ENCODE measurements around the gene RBM3.

RBM3 gene

GRCh38 chrX:48617542-48618340 is 43.5 kb downstream of the RBM3 start:
- no peak overlapping the region for H3K4me3 ChIP-seq (ENCODE audit: low read length)
- no peak for TF ChIP-seq CTCF (conservative IDR thresholded peaks at IDR 0.05; ENCODE audit: low read length)
- DNase-seq (ENCODE audit: low read depth) = no peak

GRCh38 chrX:48626401-48627298 is 52.4 kb downstream of the RBM3 start:
- DNase-seq (ENCODE audit: low read depth) = no peak
- no peak overlapping the region for H3K4me3 ChIP-seq (ENCODE audit: low read length)
- no peak for TF ChIP-seq CTCF (conservative IDR thresholded peaks at IDR 0.05; ENCODE audit: low read length)
